GM12878 (cell line): ENCODE results near the gene CNGA4. TPM values are rescaled to one million over a fixed set of nuclear protein-coding genes. Genes with fewer than 3 reads are reported as not detected.

Experiments used
- ATAC-seq: fragments of 200-7000 bp; cut with Tn5 transposase; 3 replicates; pipeline ENCODE4 v1.9.1; 2020; ENCODE audit warnings: mild to moderate bottlenecking, moderate library complexity
- BruUV-seq: library from RNA; stranded (reverse); fragments of 400-500 nt; replicated peaks from 2 replicates; lab custom pipeline; 2021; lab: Mats Ljungman, UMichigan
- CTCF ChIA-PET: fragments of 300-600 bp; sonication (Branson Sonifier 250); formaldehyde crosslinking; extraction: SDS; loops from one replicate; lab custom pipeline; 2021; ENCODE audit warnings: inconsistent platforms; lab: Yijun Ruan, JAX
- POLR2A ChIA-PET: fragments of 350-600 bp; formaldehyde crosslinking; extraction: SDS; loops from one replicate; lab custom pipeline; 2021; ENCODE audit warnings: inconsistent platforms; lab: Charles Lee
- RAD21 ChIA-PET: fragments of 300-600 bp; sonication (Branson Sonifier 250); formaldehyde crosslinking; loops from one replicate; lab custom pipeline; 2023; ENCODE audit warnings: antibody characterized with exemption; ENCODE audit not compliant: unreplicated experiment; lab: Charles Lee
- SMC1A ChIA-PET: fragments of 300-600 bp; sonication (Branson Sonifier 250); formaldehyde crosslinking; loops from one replicate; lab custom pipeline; 2023; ENCODE audit not compliant: unreplicated experiment, uncharacterized antibody; lab: Charles Lee
- DNase-seq: peaks from one replicate; pipeline ENCODE4 v3.0.0-alpha.2; 2011; ENCODE audit warnings: low read depth, low spot score
- FAIRE-seq: peaks from 3 replicates; lab custom pipeline; 2011; peaks lifted over from hg19 to GRCh38; lab: Jason Lieb, UNC
- H2AFZ ChIP-seq: 2 replicates; pipeline ENCODE4 v1.6.0; 2011; ENCODE audit warnings: low read depth, low read length, control low read depth; ENCODE audit not compliant: control insufficient read depth
- H3K27ac ChIP-seq: 2 replicates; pipeline ENCODE4 v1.5.1; 2011; ENCODE audit warnings: control low read depth; ENCODE audit not compliant: control insufficient read depth, insufficient read depth
- H3K27me3 ChIP-seq, 2 experiments: replicated peaks in 1 of 2; 2 replicates each; pipeline versions ENCODE4 v1.6.0 to v1.6.1; 2011; ENCODE audit warnings: low read length in 1 of 2; ENCODE audit not compliant: control insufficient read depth in 2 of 2, insufficient read depth in 2 of 2
- H3K36me3 ChIP-seq, 2 experiments: 2 replicates each; pipeline ENCODE4 v1.5.1; 2011; ENCODE audit warnings: low read length in 1 of 2; ENCODE audit not compliant: control insufficient read depth in 2 of 2, insufficient read depth in 2 of 2
- H3K4me1 ChIP-seq: 2 replicates; pipeline ENCODE4 v1.6.1; 2011; ENCODE audit warnings: mild to moderate bottlenecking, low read length, moderate library complexity, mixed read lengths; ENCODE audit not compliant: control insufficient read depth, insufficient read depth
- H3K4me2 ChIP-seq: 2 replicates; pipeline ENCODE4 v1.6.0; 2011; ENCODE audit warnings: control low read depth; ENCODE audit not compliant: control insufficient read depth, insufficient read depth
- H3K4me3 ChIP-seq: fragments of 200-600 bp; sonication (generic); 2 replicates; pipeline ENCODE4 v1.5.1; 2016
- H3K79me2 ChIP-seq: 2 replicates; pipeline ENCODE4 v1.6.0; 2011; ENCODE audit warnings: low read length; ENCODE audit not compliant: control insufficient read depth, insufficient read depth
- H3K9ac ChIP-seq: 2 replicates; pipeline ENCODE4 v1.8.0; 2011; ENCODE audit warnings: low read length, control low read depth, mixed read lengths; ENCODE audit not compliant: control insufficient read depth, insufficient read depth
- H3K9me3 ChIP-seq: replicated peaks from 3 replicates; pipeline ENCODE4 v1.5.1; 2011; ENCODE audit warnings: mild to moderate bottlenecking, low read length; ENCODE audit not compliant: control insufficient read depth, insufficient read depth
- H4K20me1 ChIP-seq: 2 replicates; pipeline ENCODE4 v1.6.0; 2011; ENCODE audit not compliant: control insufficient read depth, insufficient read depth
- BRCA1 ChIP-seq: IDR thresholded peaks from 2 replicates; pipeline ENCODE4 v1.6.1; 2011; ENCODE audit warnings: low read depth, low read length, improper control_type of control experiment
- PBX3 ChIP-seq: IDR thresholded peaks from 2 replicates; pipeline ENCODE4 v1.6.1; 2011; ENCODE audit warnings: mild to moderate bottlenecking, low read depth, low read length, moderate library complexity; ENCODE audit not compliant: insufficient replicate concordance
- STAT1 ChIP-seq: fragments of 450-650 bp; conservative IDR thresholded peaks from 2 replicates; pipeline ENCODE4 v1.6.1; 2014; ENCODE audit warnings: antibody characterized with exemption, mild to moderate bottlenecking
- SUZ12 ChIP-seq: fragments of 200-600 bp; sonication (generic); IDR thresholded peaks from one replicate; pipeline ENCODE4 v1.6.1; 2018; ENCODE audit warnings: antibody characterized with exemption, mild to moderate bottlenecking; ENCODE audit not compliant: unreplicated experiment
- ZNF207 ChIP-seq: fragments of 450-650 bp; IDR thresholded peaks from 2 replicates; pipeline ENCODE4 v1.6.1; 2014; ENCODE audit warnings: antibody characterized with exemption, mild to moderate bottlenecking, borderline replicate concordance
- WGBS: methylation state at CpG from one replicate; pipeline ENCODE4 v1.1.6; 2016; ENCODE audit warnings: low lambda C conversion rate; ENCODE audit not compliant: insufficient replicate concordance, insufficient coverage; ENCODE audit errors: missing lambda C conversion rate; 5-methylcytosine and 5-hydroxymethylcytosine counted together
- in situ Hi-C: fragments of 300-500 bp; cut with MboI; formaldehyde crosslinking; loops from 9 replicates; pipeline ENCODE4 v1.14.3; 2018; ENCODE audit warnings: mixed read lengths
- intact Hi-C: fragments of 100-400 bp; cut with micrococcal nuclease; formaldehyde crosslinking; loops from one replicate; pipeline ENCODE4 v1.14.2; 2022; ENCODE audit not compliant: unreplicated experiment
- polyA plus RNA-seq, 11 experiments: library from polyadenylated mRNA; depleted of rRNA in 4 of 11; unstranded in 6 of 11; stranded (reverse) in 5 of 11; fragments of >200 nt; fragmentation: Nextera tagmentation in 4 of 11; fragmentation: Illumina TruSeq in 1 of 11; extraction: Ambion mirVana in 4 of 11; extraction: Trizol in 1 of 11; gene quantifications; 1 replicate in 1 of 11; 2 replicates in 10 of 11; pipeline versions ENCODE4 v1.2.1 to v1.2.3, GENCODE V29; 2011 to 2016; ENCODE audit warnings: inconsistent platforms in 2 of 11, missing spikeins in 2 of 11, low read depth in 1 of 11
- total RNA-seq, 4 experiments: library from RNA; depleted of rRNA in 3 of 4; stranded (reverse); fragments of >200 nt in 3 of 4; fragmentation: Illumina TruSeq in 1 of 4; extraction: Trizol in 1 of 4; gene quantifications; 2 replicates each; pipeline versions ENCODE4 v1.2.1 to v1.2.3, GENCODE V29; 2013 to 2021

Gene CNGA4
- total and polyA plus RNA-seq, 10 of the 15 experiments (the other 5 are each of a cell fraction or from before 2014, with no cell fraction given) = 0.05 to 0.26 (median 0.07) TPM; not detected in 5

GRCh38 chr11:6251990-6252473, 13.1 kb downstream of the CNGA4 start:
- WGBS = 70% methylated on average over 6 of the region's 6 CpGs
- no peak overlapping the region for H3K9ac ChIP-seq
- 0 out of 4 replicates have a peak, but pooled peaks cover 0 to 3% of the 10 kb centered on the region in 2 experiments for H3K27me3 ChIP-seq
- no peak overlapping the region; the same call in 1 of the 2 replicates for H2AFZ ChIP-seq
- H3K9me3 ChIP-seq = no peaks in the 10 kb centered on the region
- in situ Hi-C loops = no loop called here
- DNase-seq = no peak
- no peak overlapping the region for H3K27ac ChIP-seq
- POLR2A ChIA-PET = no interaction called here
- no peaks in the 10 kb centered on the region for H4K20me1 ChIP-seq
- TF ChIP-seq SUZ12 (no peak), PBX3 (no peak), STAT1 (no peak), ZNF207 (no peak), BRCA1 (no peak)
- TF ChIP-seq, all 136 proteins: peak for 0
- ChIA-PET CTCF (interaction anchor here (0.7 to 5.0 kb wide), 18 partner anchors 9 to 503 kb away, joined by 3 to 61 read pairs (median 8); partner anchors contain the start of genes CAVIN3, CNGA4 and FHIP1B), SMC1A (interaction anchor here (0.7 to 4.2 kb wide), 15 partner anchors 9 to 111 kb away, joined by 3 to 26 read pairs (median 3); partner anchors contain the start of gene C11orf42), RAD21 (interaction anchor here (0.8 to 4.7 kb wide), 4 partner anchors 48 to 111 kb away, joined by 3 to 34 read pairs (median 7); no protein-coding TSS in a partner anchor)
- no peak for FAIRE-seq
- intact Hi-C loops = loop anchor here (1.0 kb wide), 2 partner anchors 64 to 101 kb away; no protein-coding TSS in a partner anchor
- no peak overlapping the region for H3K4me2 ChIP-seq
- H3K36me3 ChIP-seq = no peaks in the 10 kb centered on the region
- no peaks in the 10 kb centered on the region for H3K79me2 ChIP-seq
- BruUV-seq = no TSS peak
- no peak overlapping the region for H3K4me3 ChIP-seq
- H3K4me1 ChIP-seq = no peaks in the 10 kb centered on the region
- peak; percentile 8; the same call in 2 of the 3 replicates for ATAC-seq
